OCI-LY7 (cell line): Measurements from ENCODE around the gene PLCL2. TPM values are rescaled to one million over a fixed set of nuclear protein-coding genes. Genes with fewer than 3 reads are reported as not detected.

Source experiments
- BruUV-seq: library from RNA; stranded (reverse); fragments of 400-500 nt; replicated peaks from 2 replicates; lab custom pipeline; 2021; lab: Mats Ljungman, UMichigan
- CTCF ChIA-PET: fragments of 300-600 bp; sonication (Branson Sonifier 250); formaldehyde crosslinking; loops from one replicate; lab custom pipeline; 2022; ENCODE audit warnings: antibody characterized with exemption; ENCODE audit not compliant: unreplicated experiment; lab: Charles Lee
- POLR2A ChIA-PET: fragments of 300-600 bp; sonication (Branson Sonifier 250); formaldehyde crosslinking; loops from one replicate; lab custom pipeline; 2022; ENCODE audit warnings: antibody characterized with exemption; lab: Charles Lee
- DNase-seq: peaks from one replicate; pipeline ENCODE4 v3.0.0-alpha.2; 2015; ENCODE audit warnings: low spot score
- H2AFZ ChIP-seq: fragments of 200-600 bp; sonication (generic), shearing (Covaris generic); 2 replicates; pipeline ENCODE4 v1.6.1; 2014; ENCODE audit warnings: mild to moderate bottlenecking, antibody characterized with exemption, low read length, moderate library complexity
- H3K27ac ChIP-seq: fragments of 200-600 bp; sonication (generic); 2 replicates; pipeline ENCODE4 v1.5.1; 2014; ENCODE audit warnings: mixed run types, low read depth, mild to moderate bottlenecking, moderate library complexity, low read length, inconsistent platforms; ENCODE audit not compliant: poor library complexity, severe bottlenecking
- H3K36me3 ChIP-seq: fragments of 200-600 bp; sonication (generic); 2 replicates; pipeline ENCODE4 v1.6.1; 2014; ENCODE audit warnings: mild to moderate bottlenecking, antibody characterized with exemption, low read length, moderate library complexity, mixed read lengths; ENCODE audit not compliant: insufficient read depth
- H3K4me1 ChIP-seq: fragments of 200-600 bp; sonication (generic); 2 replicates; pipeline ENCODE4 v1.5.1; 2014; ENCODE audit warnings: mild to moderate bottlenecking, low read length; ENCODE audit not compliant: insufficient read depth, poor library complexity, severe bottlenecking
- H3K4me2 ChIP-seq: fragments of 200-600 bp; sonication (generic); 2 replicates; pipeline ENCODE4 v1.6.1; 2014; ENCODE audit warnings: mild to moderate bottlenecking, low read length
- H3K4me3 ChIP-seq: fragments of 200-600 bp; sonication (generic); 2 replicates; pipeline ENCODE4 v1.5.1; 2014; ENCODE audit warnings: mild to moderate bottlenecking, low read depth, low read length; ENCODE audit not compliant: poor library complexity, severe bottlenecking
- H3K79me2 ChIP-seq: fragments of 200-600 bp; sonication (generic); 2 replicates; pipeline ENCODE4 v1.6.1; 2016; ENCODE audit warnings: low read depth, mild to moderate bottlenecking, low read length, moderate library complexity, mixed read lengths; ENCODE audit not compliant: insufficient read depth
- H3K9me2 ChIP-seq: fragments of 200-600 bp; sonication (generic); 2 replicates; pipeline ENCODE4 v1.6.1; 2016; ENCODE audit warnings: mild to moderate bottlenecking, low read length, mixed read lengths; ENCODE audit not compliant: insufficient read depth
- H3K9me3 ChIP-seq: fragments of 200-600 bp; sonication (generic); 2 replicates; pipeline ENCODE4 v1.6.1; 2014; ENCODE audit warnings: mild to moderate bottlenecking, mixed run types, low read length, mixed read lengths
- H4K20me1 ChIP-seq: fragments of 200-600 bp; sonication (generic); 2 replicates; pipeline ENCODE4 v1.6.1; 2014; ENCODE audit warnings: mild to moderate bottlenecking, antibody characterized with exemption, low read length, moderate library complexity, mixed read lengths; ENCODE audit not compliant: insufficient read depth
- EZH2phosphoT487 ChIP-seq: fragments of 200-600 bp; sonication (generic); IDR thresholded peaks from 2 replicates; pipeline ENCODE4 v1.6.1; 2018; ENCODE audit warnings: low read depth, borderline replicate concordance, mild to moderate bottlenecking, mixed run types, antibody characterized with exemption, low read length, moderate library complexity, mixed read lengths
- intact Hi-C: fragments of 100-400 bp; cut with micrococcal nuclease; formaldehyde crosslinking; loops from one replicate; pipeline ENCODE4 v1.10.0; 2022; ENCODE audit not compliant: unreplicated experiment
- total RNA-seq, 2 experiments: library from RNA; depleted of rRNA in 1 of 2; stranded (reverse); fragments of >200 nt in 1 of 2; shearing (Covaris generic) in 1 of 2; gene quantifications; 2 replicates each; pipeline ENCODE4 v1.2.3, GENCODE V29; 2014 to 2022
- TF ChIP-seq, protein P1 (sequence below): fragments of 200-600 bp; sonication (generic); conservative IDR thresholded peaks from 2 replicates; pipeline ENCODE4 v1.5.1; 2014; ENCODE audit warnings: mild to moderate bottlenecking, antibody characterized with exemption, low read length, moderate library complexity, mixed read lengths

The PLCL2 gene
- total RNA-seq, 2 experiments from 2014 or later, result 34.1 to 41.6 TPM

DNA sequence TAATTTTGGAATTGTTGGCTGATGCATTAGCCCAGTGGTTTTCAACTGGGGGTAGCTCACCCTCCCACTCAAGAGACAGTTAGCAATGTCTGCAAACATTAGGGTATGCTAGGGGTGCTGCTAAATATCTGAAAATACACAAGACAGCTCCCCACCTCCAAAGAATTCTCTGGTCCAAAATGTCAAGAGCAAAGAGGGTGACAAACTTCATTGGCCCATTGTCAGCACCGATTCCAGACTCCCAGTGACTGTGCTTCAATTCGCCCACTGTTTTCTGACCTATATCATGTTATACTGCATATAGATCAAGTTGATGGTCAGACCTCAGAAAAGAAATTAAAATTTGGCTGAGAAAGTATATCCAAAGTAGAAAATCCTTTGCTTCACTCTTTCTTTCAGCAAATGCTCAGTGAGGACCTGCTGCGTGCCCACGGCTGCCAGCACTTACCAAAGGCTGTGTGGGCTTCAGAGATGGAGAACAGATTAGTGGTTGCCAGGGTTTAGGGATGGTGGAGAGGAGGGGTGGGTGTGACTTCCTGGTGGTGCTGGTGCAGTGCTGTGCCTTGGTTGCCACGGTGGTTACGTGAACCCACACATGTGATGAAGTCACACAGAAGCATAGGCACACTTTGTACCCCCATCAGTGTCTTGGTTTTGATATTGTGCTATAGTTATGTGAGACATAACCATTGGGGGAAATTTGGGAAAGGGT lies 204.0 kb downstream of the PLCL2 start:
- no peak for DNase-seq
- Histone ChIP-seq H3K4me3 (no peak overlapping the region), H3K4me2 (no peak overlapping the region), H3K27ac (no peak overlapping the region), H3K79me2 (no peaks in the 10 kb centered on the region), H2AFZ (no peak overlapping the region), H3K9me2 (no peaks in the 10 kb centered on the region), H4K20me1 (no peaks in the 10 kb centered on the region), H3K9me3 (no peaks in the 10 kb centered on the region), H3K4me1 (no peaks in the 10 kb centered on the region), H3K36me3 (peaks cover 52% of the 10 kb centered on the region)
- ChIA-PET POLR2A (no interaction called here), CTCF (no interaction called here)
- TF ChIP-seq EZH2phosphoT487, result no peak
- TF ChIP-seq, protein P1, sequence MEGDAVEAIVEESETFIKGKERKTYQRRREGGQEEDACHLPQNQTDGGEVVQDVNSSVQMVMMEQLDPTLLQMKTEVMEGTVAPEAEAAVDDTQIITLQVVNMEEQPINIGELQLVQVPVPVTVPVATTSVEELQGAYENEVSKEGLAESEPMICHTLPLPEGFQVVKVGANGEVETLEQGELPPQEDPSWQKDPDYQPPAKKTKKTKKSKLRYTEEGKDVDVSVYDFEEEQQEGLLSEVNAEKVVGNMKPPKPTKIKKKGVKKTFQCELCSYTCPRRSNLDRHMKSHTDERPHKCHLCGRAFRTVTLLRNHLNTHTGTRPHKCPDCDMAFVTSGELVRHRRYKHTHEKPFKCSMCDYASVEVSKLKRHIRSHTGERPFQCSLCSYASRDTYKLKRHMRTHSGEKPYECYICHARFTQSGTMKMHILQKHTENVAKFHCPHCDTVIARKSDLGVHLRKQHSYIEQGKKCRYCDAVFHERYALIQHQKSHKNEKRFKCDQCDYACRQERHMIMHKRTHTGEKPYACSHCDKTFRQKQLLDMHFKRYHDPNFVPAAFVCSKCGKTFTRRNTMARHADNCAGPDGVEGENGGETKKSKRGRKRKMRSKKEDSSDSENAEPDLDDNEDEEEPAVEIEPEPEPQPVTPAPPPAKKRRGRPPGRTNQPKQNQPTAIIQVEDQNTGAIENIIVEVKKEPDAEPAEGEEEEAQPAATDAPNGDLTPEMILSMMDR, result no peak
- no TSS peak for BruUV-seq
- intact Hi-C loops, result no loop called here

DNA sequence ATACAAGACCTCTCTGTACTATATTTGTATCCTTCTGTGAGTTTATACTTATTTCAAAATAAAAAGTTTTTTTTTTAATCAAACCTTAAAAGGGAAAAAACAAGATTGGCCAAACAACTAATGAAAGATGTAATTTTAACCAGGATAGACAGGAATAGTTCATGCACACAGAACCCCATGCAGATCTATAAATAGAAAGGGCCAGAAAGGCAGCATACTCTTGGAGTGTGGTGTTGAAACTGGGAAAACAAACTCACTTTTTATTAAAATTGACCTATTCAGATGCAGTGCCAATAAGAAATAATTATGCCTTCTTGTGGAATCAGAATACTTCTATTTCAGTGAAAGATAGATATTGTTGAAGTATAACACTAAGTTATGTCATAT lies 204.6 kb downstream of the PLCL2 start:
- Histone ChIP-seq H3K4me2 (no peak overlapping the region), H2AFZ (no peak overlapping the region), H3K9me3 (no peaks in the 10 kb centered on the region), H3K4me3 (no peak overlapping the region), H3K27ac (no peak overlapping the region), H3K9me2 (no peaks in the 10 kb centered on the region), H3K4me1 (no peaks in the 10 kb centered on the region), H3K79me2 (no peaks in the 10 kb centered on the region), H4K20me1 (no peaks in the 10 kb centered on the region), H3K36me3 (peaks cover 47% of the 10 kb centered on the region)
- ChIA-PET POLR2A (interaction anchor here (1.7 kb wide), 1 partner anchor 49 kb away, joined by 5 read pairs; no protein-coding TSS in a partner anchor), CTCF (no interaction called here)
- intact Hi-C loops, result no loop called here
- DNase-seq, result no peak
- BruUV-seq, result no TSS peak
- no peak for TF ChIP-seq EZH2phosphoT487
- TF ChIP-seq, protein P1, result no peak
